ENCODE results near the gene ZC2HC1C. TPM values are rescaled to one million over a fixed set of nuclear protein-coding genes. Genes with fewer than 3 reads are reported as not detected.
A peak's percentile ranks its signal among the peaks of the same experiment; 100 is the strongest.

The ZC2HC1C gene
- total RNA-seq, 8 experiments from 2014 or later, result 1.6 to 9.3 (median 3.2) TPM

- Histone ChIP-seq H3K27ac (no peak overlapping the region), H3K4me3 (no peak overlapping the region), H3K4me1 (replicated peaks in 1 of 2) (peaks cover 0 to 6% of the 10 kb centered on the region in 2 donors)
- in situ Hi-C loops (cut with MboI; ENCODE audit: low pct_unique_long_range_greater_than_20kb in 2 of 9, low sequenced_read_pairs in 9 of 9, unreplicated experiment in 9 of 9), result no loop called here
- no peak for ATAC-seq (replicated peaks in 6 of 8)
- 58 to 100% (median 81%) methylated on average over 1 to 3 of the region's 3 CpGs; no CpG with 5 or more reads in 2 of the 10 experiments for WGBS, 10 experiments
Observed at GRCh38 chr14:75046899-75047298, 22.5 kb upstream of the ZC2HC1C start.

- in situ Hi-C loops (cut with MboI; ENCODE audit: low pct_unique_long_range_greater_than_20kb in 2 of 9, low sequenced_read_pairs in 9 of 9, unreplicated experiment in 9 of 9), result no loop called here
- H3K27ac ChIP-seq, result no peak overlapping the region
- 39 to 100% (median 89%) methylated on average over 2 to 4 of the region's 4 CpGs for WGBS, 10 experiments
- H3K4me1 ChIP-seq (replicated peaks in 1 of 2), result peaks cover 0 to 6% of the 10 kb centered on the region in 2 donors
- no peak overlapping the region for H3K4me3 ChIP-seq
- no peak for ATAC-seq (replicated peaks in 6 of 8)
Observed at GRCh38 chr14:75047506-75047905, 21.9 kb upstream of the ZC2HC1C start.

DNA sequence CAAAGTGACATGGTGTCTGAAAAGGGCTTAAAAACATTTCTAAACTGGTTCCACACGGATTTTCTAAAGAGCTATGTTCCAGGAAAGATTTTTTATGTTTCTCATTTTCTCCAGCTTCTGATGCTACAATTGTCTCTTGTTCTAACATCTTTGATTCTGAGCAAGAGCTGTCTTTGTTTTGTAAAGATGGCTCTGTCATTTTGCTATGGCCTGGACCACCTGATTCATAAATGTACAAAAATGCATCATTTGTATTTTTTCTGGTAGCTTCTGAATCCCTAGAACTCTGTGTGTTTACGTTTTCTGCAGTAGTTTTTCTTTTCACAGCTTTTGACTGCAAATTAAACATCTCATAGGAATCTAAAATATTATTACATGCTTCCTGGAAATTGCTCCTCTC is 21.3 kb upstream of the ZC2HC1C start:
- no peak for ATAC-seq (replicated peaks in 6 of 8)
- peaks cover 0 to 6% of the 10 kb centered on the region in 2 donors for H3K4me1 ChIP-seq (replicated peaks in 1 of 2)
- in situ Hi-C loops (cut with MboI; ENCODE audit: low pct_unique_long_range_greater_than_20kb in 2 of 9, low sequenced_read_pairs in 9 of 9, unreplicated experiment in 9 of 9), result no loop called here
- no peak overlapping the region for H3K27ac ChIP-seq
- 8 to 94% (median 70%) methylated on average over 1 to 2 of the region's 2 CpGs; no CpG with 5 or more reads in 2 of the 10 experiments for WGBS, 10 experiments
- no peak overlapping the region for H3K4me3 ChIP-seq

DNA sequence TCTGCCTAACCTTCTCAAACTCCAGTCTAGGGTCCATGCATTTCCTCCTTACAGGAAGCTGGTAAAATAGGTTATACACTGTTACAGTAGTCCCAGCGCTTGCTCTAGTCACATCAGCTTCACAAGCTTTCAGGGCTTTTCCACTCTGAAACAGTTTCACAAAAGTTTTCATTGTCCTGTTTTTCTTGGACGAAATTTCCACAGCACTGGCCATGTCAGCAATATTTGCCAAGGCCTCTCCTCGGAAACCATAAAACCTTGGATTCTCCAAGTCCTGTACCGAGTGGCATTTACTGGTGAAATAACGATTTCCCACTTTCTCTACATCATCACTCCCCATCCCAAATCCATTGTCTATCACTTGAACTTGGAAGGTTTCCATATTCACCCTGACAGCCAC is 20.3 kb upstream of the ZC2HC1C start:
- peaks cover 0 to 6% of the 10 kb centered on the region in 2 donors for H3K4me1 ChIP-seq (replicated peaks in 1 of 2)
- ATAC-seq (replicated peaks in 6 of 8), result no peak
- H3K4me3 ChIP-seq, result no peak overlapping the region
- WGBS, 10 experiments, result 20 to 100% (median 81%) methylated on average over 1 to 5 of the region's 5 CpGs; no CpG with 5 or more reads in 2 of the 10 experiments
- in situ Hi-C loops (cut with MboI; ENCODE audit: low pct_unique_long_range_greater_than_20kb in 2 of 9, low sequenced_read_pairs in 9 of 9, unreplicated experiment in 9 of 9), result no loop called here
- H3K27ac ChIP-seq, result no peak overlapping the region

DNA sequence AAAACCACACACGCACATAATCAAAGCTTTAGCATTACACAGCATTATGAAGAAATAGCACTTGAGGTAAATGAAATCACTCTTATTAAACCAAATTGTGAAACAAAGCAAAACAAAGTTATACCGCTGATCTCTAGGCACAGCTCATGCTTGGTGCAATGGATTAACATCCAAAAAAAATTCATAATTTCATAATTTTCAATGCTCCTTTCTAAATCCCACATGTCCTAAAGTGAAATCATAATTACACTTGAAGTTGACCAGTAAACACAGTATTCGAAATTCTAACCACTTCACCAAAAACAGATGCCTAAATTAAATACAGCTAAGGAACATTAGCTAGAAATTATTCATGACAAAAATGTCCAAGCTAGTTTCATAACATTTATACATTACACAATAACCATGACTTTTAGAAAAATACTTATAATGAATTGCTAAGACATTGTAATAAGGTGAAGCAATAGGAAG is 19.7 kb upstream of the ZC2HC1C start:
- H3K4me1 ChIP-seq (replicated peaks in 1 of 2), result peaks cover 0 to 6% of the 10 kb centered on the region in 2 donors
- in situ Hi-C loops (cut with MboI; ENCODE audit: low pct_unique_long_range_greater_than_20kb in 2 of 9, low sequenced_read_pairs in 9 of 9, unreplicated experiment in 9 of 9), result no loop called here
- no peak for ATAC-seq (replicated peaks in 6 of 8)
- 22 to 100% (median 66%) methylated on average over 1 to 3 of the region's 3 CpGs; no CpG with 5 or more reads in 2 of the 10 experiments for WGBS, 10 experiments
- no peak overlapping the region for H3K27ac ChIP-seq
- H3K4me3 ChIP-seq, result no peak overlapping the region

- peak within 1 kb of the TSS; percentile 36 to 54 (median 42) for H3K4me3 ChIP-seq
- ATAC-seq (replicated peaks in 6 of 8), result peak; percentile 71 to 97 (median 91)
- 0 to 41% (median 20%) methylated on average over 1 to 24 of the region's 59 CpGs for WGBS, 10 experiments
- H3K4me1 ChIP-seq (replicated peaks in 1 of 2), result peaks cover 0 to 6% of the 10 kb centered on the region in 2 donors
- in situ Hi-C loops (cut with MboI; ENCODE audit: low pct_unique_long_range_greater_than_20kb in 2 of 9, low sequenced_read_pairs in 9 of 9, unreplicated experiment in 9 of 9), result no loop called here
- H3K27ac ChIP-seq, result peak within 1 kb of the TSS; percentile 1 to 12
Observed at GRCh38 chr14:75050852-75051555, 18.4 kb upstream of the ZC2HC1C start, which contains the start of gene MLH3. TSS of gene MLH3 (minus strand) at chr14:75051467. CDS start at chr14:75049655, 1,812 bp downstream.

- no peak for ATAC-seq (replicated peaks in 6 of 8)
- WGBS, 10 experiments, result 20 to 90% (median 45%) methylated on average over 2 to 5 of the region's 5 CpGs
- Histone ChIP-seq H3K27ac (no peak overlapping the region), H3K4me3 (peak overlapping the region; percentile 36 to 54 (median 42)), H3K4me1 (replicated peaks in 1 of 2) (peaks cover 0 to 6% of the 10 kb centered on the region in 2 donors)
- in situ Hi-C loops (cut with MboI; ENCODE audit: low pct_unique_long_range_greater_than_20kb in 2 of 9, low sequenced_read_pairs in 9 of 9, unreplicated experiment in 9 of 9), result no loop called here
Observed at GRCh38 chr14:75051556-75051899, 17.9 kb upstream of the ZC2HC1C start.

GRCh38 chr14:75053396-75054291 is 15.8 kb upstream of the ZC2HC1C start:
- in situ Hi-C loops (cut with MboI; ENCODE audit: low pct_unique_long_range_greater_than_20kb in 2 of 9, low sequenced_read_pairs in 9 of 9, unreplicated experiment in 9 of 9), result no loop called here
- Histone ChIP-seq H3K27ac (no peak overlapping the region), H3K4me3 (no peak overlapping the region), H3K4me1 (replicated peaks in 1 of 2) (peaks cover 0 to 6% of the 10 kb centered on the region in 2 donors)
- WGBS, 10 experiments, result 0 to 100% (median 68%) methylated on average over 1 to 4 of the region's 5 CpGs; no CpG with 5 or more reads in 2 of the 10 experiments
- ATAC-seq (replicated peaks in 6 of 8), result peak in 2 of 8 experiments; percentile 38 to 41

DNA sequence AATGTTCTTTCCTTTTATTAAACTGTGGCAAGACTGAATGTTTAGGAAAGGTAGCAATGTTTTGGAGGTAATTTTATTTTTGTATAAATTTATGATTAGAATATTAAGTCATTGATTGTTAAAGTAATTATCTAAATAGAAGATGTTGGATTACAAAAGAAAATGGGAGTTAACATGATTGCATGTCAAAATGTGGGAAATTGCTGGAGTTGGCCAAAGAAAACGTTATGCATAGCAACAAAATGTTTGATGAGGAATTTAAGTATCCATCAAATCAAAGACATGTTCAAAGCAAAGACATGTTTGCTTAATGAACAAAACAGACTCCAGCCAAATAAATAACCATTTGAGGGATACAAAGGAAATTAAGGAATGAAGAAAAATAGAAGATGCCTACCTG is 15.0 kb upstream of the ZC2HC1C start:
- WGBS, 10 experiments, result 8 to 100% (median 57%) methylated on average over 1 of the region's 1 CpG; no CpG with 5 or more reads in 1 of the 10 experiments
- H3K4me3 ChIP-seq, result no peak overlapping the region
- in situ Hi-C loops (cut with MboI; ENCODE audit: low pct_unique_long_range_greater_than_20kb in 2 of 9, low sequenced_read_pairs in 9 of 9, unreplicated experiment in 9 of 9), result no loop called here
- H3K4me1 ChIP-seq (replicated peaks in 1 of 2), result peaks cover 0 to 6% of the 10 kb centered on the region in 2 donors
- no peak for ATAC-seq (replicated peaks in 6 of 8)
- H3K27ac ChIP-seq, result no peak overlapping the region

GRCh38 chr14:75059642-75060041 is 9.8 kb upstream of the ZC2HC1C start:
- Histone ChIP-seq H3K27ac (no peak overlapping the region), H3K4me1 (replicated peaks in 1 of 2) (peaks cover 0 to 6% of the 10 kb centered on the region in 2 donors), H3K4me3 (no peak overlapping the region)
- ATAC-seq (replicated peaks in 6 of 8), result peak in 2 of 8 experiments; percentile 8 to 10
- in situ Hi-C loops (cut with MboI; ENCODE audit: low pct_unique_long_range_greater_than_20kb in 2 of 9, low sequenced_read_pairs in 9 of 9, unreplicated experiment in 9 of 9), result no loop called here
- 0 to 100% (median 92%) methylated on average over 1 to 2 of the region's 2 CpGs; no CpG with 5 or more reads in 1 of the 10 experiments for WGBS, 10 experiments

GRCh38 chr14:75060420-75060819 is 9.0 kb upstream of the ZC2HC1C start:
- in situ Hi-C loops (cut with MboI; ENCODE audit: low pct_unique_long_range_greater_than_20kb in 2 of 9, low sequenced_read_pairs in 9 of 9, unreplicated experiment in 9 of 9), result no loop called here

GRCh38 chr14:75063013-75063412 is 6.4 kb upstream of the ZC2HC1C start:
- Histone ChIP-seq H3K4me3 (peak overlapping the region; percentile 59 to 87 (median 66)), H3K27ac (no peak overlapping the region), H3K4me1 (replicated peaks in 1 of 2) (peaks cover 0 to 7% of the 10 kb centered on the region in 2 donors)
- in situ Hi-C loops (cut with MboI; ENCODE audit: low pct_unique_long_range_greater_than_20kb in 2 of 9, low sequenced_read_pairs in 9 of 9, unreplicated experiment in 9 of 9), result no loop called here
- no peak for ATAC-seq (replicated peaks in 6 of 8)
- 0 to 17% (median 14%) methylated on average over 1 to 5 of the region's 5 CpGs; no CpG with 5 or more reads in 1 of the 10 experiments for WGBS, 10 experiments

More at GRCh38 chr14:75060420-75060819, 9.0 kb upstream of the ZC2HC1C start:
- Histone ChIP-seq H3K27ac (no peak overlapping the region), H3K4me3 (no peak overlapping the region), H3K4me1 (replicated peaks in 1 of 2) (peaks cover 0 to 6% of the 10 kb centered on the region in 2 donors)
- WGBS, 10 experiments, result 58 to 100% (median 81%) methylated on average over 1 to 2 of the region's 2 CpGs; no CpG with 5 or more reads in 4 of the 10 experiments
- no peak for ATAC-seq (replicated peaks in 6 of 8)

Data from motor neuron (in vitro differentiated cells).